H1 (cell line): ENCODE measurements around the gene FSTL4. TPM values are rescaled to one million over a fixed set of nuclear protein-coding genes. Genes with fewer than 3 reads are reported as not detected.

ENCODE experiments used
- BACH1 ChIP-seq: IDR thresholded peaks from 2 replicates; pipeline ENCODE4 v1.6.1; 2012; ENCODE audit warnings: low read length, improper control_type of control experiment
- CHD2 ChIP-seq: IDR thresholded peaks from 2 replicates; pipeline ENCODE4 v1.6.1; 2012; ENCODE audit warnings: low read length, improper control_type of control experiment
- E2F6 ChIP-seq: IDR thresholded peaks from 2 replicates; pipeline ENCODE4 v1.6.1; 2012; ENCODE audit warnings: inconsistent platforms
- HDAC6 ChIP-seq: IDR thresholded peaks from one replicate; pipeline ENCODE4 v1.7.1; 2012; ENCODE audit warnings: low read depth, mild to moderate bottlenecking, inconsistent platforms, low read length, moderate library complexity
- SRF ChIP-seq: IDR thresholded peaks from 2 replicates; pipeline ENCODE4 v1.6.1; 2011; ENCODE audit warnings: mild to moderate bottlenecking, low read depth, low read length, moderate library complexity
- TBP ChIP-seq: IDR thresholded peaks from 2 replicates; pipeline ENCODE4 v1.6.1; 2011; ENCODE audit warnings: low read depth, low read length, improper control_type of control experiment
- YY1 ChIP-seq: IDR thresholded peaks from 2 replicates; pipeline ENCODE4 v1.6.1; 2011; ENCODE audit warnings: low read depth, mild to moderate bottlenecking, low read length
- polyA plus RNA-seq, 7 experiments: library from polyadenylated mRNA; depleted of rRNA in 3 of 7; stranded (reverse) in 5 of 7; unstranded in 2 of 7; fragments of >200 nt in 5 of 7; fragments of 200-250 nt in 2 of 7; gene quantifications; 1 replicate in 5 of 7; 2 replicates in 1 of 7; 4 replicates in 1 of 7; pipeline versions ENCODE4 v1.2.1 to v1.2.3, GENCODE V29; 2011 to 2013; ENCODE audit warnings: missing spikeins in 2 of 7, mixed read lengths in 2 of 7
- total RNA-seq: library from RNA; stranded (reverse); fragmentation: NEBNext Ultra II Directional; extraction: Animal tissue kit (Norgen Biotek cat#: 25700); gene quantifications from 2 replicates; pipeline ENCODE4 v1.2.1, GENCODE V29; 2021

FSTL4 gene
- total and polyA plus RNA-seq, 2 of the 8 experiments (the other 6 are each of a cell fraction or from before 2014, with no cell fraction given): 3.1 to 4.1 TPM

GRCh38 chr5:133336121-133336968, 276.0 kb downstream of the FSTL4 start (continued):
- no peak for TF ChIP-seq BACH1
- TF ChIP-seq E2F6: no peak
- no peak for TF ChIP-seq CHD2
- no peak for TF ChIP-seq SRF
- no peak for TF ChIP-seq HDAC6
- TF ChIP-seq YY1: no peak
- TF ChIP-seq TBP: no peak
